ENCODE results near the gene PRKCZ. TPM values are rescaled to one million over a fixed set of nuclear protein-coding genes. Genes with fewer than 3 reads are reported as not detected.
A peak's percentile ranks its signal among the peaks of the same experiment; 100 is the strongest.

Gene PRKCZ
- total RNA-seq, 1 donor from 2014 or later: 120 TPM

DNA sequence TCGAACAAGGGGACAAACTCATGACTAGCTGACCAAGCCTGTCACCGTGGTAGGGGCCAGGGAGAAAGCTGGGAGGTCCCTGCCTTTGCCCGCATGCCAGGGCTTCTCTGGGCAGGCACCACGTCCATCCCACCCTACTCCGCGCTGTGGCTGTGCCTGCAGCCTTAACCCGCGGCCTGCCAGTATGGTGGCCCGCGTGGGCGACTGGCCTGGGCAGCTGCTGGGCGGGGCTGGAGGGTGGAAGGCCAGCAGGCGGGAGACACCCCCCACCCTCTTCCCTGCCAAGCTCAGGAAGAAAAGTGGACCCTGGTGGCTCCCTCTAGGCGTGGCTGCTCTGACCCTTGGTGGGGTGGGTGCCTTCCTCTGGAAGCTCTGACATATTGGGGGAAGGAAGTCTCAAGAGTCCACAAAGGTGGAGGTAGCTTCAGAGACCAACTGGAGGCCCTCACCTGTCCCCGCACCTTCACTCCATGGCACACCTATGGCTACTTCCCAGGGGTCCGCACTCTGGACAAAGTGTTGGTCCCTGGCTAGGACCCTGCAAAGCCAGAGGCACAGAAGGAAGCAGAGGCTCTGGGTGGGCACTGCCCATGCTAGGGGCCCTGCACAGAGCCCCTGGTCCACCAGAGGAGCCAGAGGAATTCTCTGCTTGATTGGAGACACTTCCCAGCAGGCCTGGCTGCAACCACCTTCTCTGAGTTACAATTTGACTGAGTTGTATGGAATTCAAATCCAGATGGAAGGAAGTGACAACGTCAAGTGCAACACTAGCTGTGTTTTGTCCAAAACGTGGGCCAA lies 174.6 kb downstream of the PRKCZ start:
- TF ChIP-seq, protein P1, sequence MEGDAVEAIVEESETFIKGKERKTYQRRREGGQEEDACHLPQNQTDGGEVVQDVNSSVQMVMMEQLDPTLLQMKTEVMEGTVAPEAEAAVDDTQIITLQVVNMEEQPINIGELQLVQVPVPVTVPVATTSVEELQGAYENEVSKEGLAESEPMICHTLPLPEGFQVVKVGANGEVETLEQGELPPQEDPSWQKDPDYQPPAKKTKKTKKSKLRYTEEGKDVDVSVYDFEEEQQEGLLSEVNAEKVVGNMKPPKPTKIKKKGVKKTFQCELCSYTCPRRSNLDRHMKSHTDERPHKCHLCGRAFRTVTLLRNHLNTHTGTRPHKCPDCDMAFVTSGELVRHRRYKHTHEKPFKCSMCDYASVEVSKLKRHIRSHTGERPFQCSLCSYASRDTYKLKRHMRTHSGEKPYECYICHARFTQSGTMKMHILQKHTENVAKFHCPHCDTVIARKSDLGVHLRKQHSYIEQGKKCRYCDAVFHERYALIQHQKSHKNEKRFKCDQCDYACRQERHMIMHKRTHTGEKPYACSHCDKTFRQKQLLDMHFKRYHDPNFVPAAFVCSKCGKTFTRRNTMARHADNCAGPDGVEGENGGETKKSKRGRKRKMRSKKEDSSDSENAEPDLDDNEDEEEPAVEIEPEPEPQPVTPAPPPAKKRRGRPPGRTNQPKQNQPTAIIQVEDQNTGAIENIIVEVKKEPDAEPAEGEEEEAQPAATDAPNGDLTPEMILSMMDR (IDR thresholded peaks at IDR 0.05; ENCODE audit: partially characterized antibody, unreplicated experiment): no peak
- H3K27ac Mint-ChIP-seq (ENCODE audit: unreplicated experiment): no peak overlapping the region
- no peak overlapping the region for H3K4me3 Mint-ChIP-seq (ENCODE audit: unreplicated experiment)
- no peak for DNase-seq
- H3K4me1 Mint-ChIP-seq (ENCODE audit: low read depth, unreplicated experiment): peaks cover 4% of the 10 kb centered on the region
- H3K27me3 Mint-ChIP-seq (ENCODE audit: unreplicated experiment): peaks cover 8% of the 10 kb centered on the region
- H3K36me3 Mint-ChIP-seq (ENCODE audit: unreplicated experiment): no peaks in the 10 kb centered on the region
- peaks cover 13% of the 10 kb centered on the region for H3K9me3 Mint-ChIP-seq (ENCODE audit: unreplicated experiment)

DNA sequence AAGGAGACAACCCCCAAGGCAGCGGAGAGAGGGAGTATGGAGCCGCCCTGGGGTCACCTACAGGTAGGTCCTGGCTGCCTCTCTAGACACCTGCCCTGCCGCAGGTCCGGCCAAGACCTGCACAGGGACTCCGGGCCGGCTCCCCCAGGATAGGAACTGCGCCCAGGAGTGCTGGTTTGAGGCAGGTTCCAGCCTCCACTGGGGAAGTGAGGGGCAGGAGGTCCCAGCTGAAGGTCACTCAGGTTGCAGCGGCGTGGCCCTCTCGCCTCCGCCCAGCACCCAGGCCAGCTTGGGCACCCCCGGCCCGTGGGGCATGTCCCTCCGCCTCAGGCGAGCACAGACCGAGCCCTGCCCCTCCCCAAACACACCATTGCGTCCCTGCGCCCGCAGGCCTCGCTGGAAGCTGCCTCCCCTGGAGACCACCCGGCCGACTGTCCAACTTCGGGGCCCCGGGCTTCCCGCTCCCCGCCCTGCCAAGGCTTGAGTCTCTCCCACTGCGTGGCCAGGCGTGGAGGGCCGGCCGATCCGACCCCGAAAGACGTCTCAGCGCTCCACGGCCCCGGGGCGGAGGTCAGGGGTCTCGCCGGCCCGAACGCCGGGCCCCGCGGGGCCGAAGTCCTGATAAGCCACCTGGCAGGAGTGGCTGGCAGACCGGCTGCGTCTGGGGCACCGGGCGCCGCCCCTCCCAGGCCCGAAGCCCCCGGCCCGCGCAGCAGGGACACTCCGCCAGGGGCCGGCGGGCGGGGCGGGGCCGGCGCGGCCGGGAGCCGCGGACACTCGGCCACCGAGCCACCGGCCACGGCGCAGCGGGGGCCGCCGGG lies 176.5 kb downstream of the PRKCZ start:
- no peak for DNase-seq

DNA sequence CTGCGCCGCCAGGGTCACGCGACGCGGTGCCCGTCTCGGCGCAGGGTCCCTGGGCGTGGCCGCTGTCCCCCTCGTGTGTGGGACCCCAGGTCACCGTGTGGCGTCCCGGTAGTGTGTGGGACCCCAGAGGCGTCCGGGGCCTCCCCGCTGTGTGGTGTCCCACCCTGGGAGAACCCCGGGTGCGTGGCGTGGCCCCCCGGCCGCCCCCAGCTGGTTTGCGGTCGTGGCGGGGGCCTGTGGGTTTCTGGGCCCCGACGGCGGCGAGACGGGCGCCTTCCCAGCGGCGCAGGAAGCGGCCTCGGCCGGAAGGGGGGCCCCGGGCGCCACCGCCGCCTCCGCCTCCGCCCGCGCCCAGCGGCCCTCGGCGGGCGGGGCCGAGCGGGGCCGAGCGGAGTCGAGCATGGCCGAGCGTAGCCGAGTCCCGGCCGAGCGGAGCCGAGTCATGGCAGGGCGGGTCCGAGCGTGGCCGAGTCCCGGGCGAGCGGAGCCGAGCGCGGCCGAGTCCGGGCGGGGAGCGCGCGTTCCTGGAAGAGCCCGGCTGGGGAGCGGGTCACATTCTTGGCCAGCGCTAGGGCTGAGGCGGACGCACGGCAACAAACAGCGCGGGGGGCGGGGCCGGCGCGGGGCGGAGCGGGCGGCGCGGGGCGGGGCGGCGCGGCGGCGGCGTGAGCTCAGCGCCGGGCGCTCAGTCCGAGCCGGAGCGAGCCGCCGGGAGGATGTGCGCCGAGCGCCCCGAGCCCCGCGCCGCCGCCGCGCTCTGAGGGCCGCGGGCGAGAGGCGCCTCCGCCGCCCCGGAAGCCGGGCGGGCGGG lies 177.3 kb downstream of the PRKCZ start:
- H3K36me3 Mint-ChIP-seq (ENCODE audit: unreplicated experiment): no peaks in the 10 kb centered on the region
- H3K27ac Mint-ChIP-seq (ENCODE audit: unreplicated experiment): no peak overlapping the region
- H3K9me3 Mint-ChIP-seq (ENCODE audit: unreplicated experiment): peaks cover 29% of the 10 kb centered on the region
- H3K27me3 Mint-ChIP-seq (ENCODE audit: unreplicated experiment): peaks cover 25% of the 10 kb centered on the region
- no peak overlapping the region for H3K4me3 Mint-ChIP-seq (ENCODE audit: unreplicated experiment)
- H3K4me1 Mint-ChIP-seq (ENCODE audit: low read depth, unreplicated experiment): peaks cover 8% of the 10 kb centered on the region
- TF ChIP-seq, protein P1 (IDR thresholded peaks at IDR 0.05; ENCODE audit: partially characterized antibody, unreplicated experiment): no peak
- peak; percentile 96 for DNase-seq

More for the DNA sequence above, 176.5 kb downstream of the PRKCZ start:
- Mint-ChIP-seq H3K4me1 (ENCODE audit: low read depth, unreplicated experiment) (peaks cover 3% of the 10 kb centered on the region), H3K27me3 (ENCODE audit: unreplicated experiment) (peaks cover 19% of the 10 kb centered on the region), H3K36me3 (ENCODE audit: unreplicated experiment) (no peaks in the 10 kb centered on the region), H3K4me3 (ENCODE audit: unreplicated experiment) (peak overlapping the region; percentile 82), H3K9me3 (ENCODE audit: unreplicated experiment) (peaks cover 22% of the 10 kb centered on the region), H3K27ac (ENCODE audit: unreplicated experiment) (peak overlapping the region; percentile 86)
- TF ChIP-seq, protein P1 (IDR thresholded peaks at IDR 0.05; ENCODE audit: partially characterized antibody, unreplicated experiment): no peak

DNA sequence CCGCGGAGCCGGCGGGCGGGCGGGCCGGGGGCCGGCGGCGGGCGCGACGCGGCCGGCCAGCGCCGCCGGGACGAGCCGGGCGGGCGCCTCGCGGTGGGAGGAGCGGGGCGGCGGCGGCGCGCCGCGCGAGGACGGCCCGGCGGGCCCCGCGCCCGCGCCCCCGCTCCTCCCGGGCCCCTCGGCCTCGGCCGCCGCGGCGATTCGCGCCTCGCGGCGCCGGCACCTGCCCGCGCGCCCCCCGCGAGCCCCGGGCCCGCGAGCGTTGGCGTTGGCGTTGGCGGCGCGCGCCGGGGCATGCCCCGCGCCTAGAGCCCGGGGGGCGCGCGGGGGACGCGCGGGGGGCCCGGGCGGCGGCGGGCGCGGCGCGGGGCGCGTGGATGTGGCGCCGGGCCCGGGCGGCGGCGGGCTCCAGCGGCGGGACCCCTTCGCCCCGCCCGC lies 178.0 kb downstream of the PRKCZ start, which contains the start of gene SKI:
Gene SKI, plus strand, starts transcription at position 163 of the 438 bp plus-strand sequence. CDS start 448 bp downstream, outside the sequence.
- H3K4me3 Mint-ChIP-seq (ENCODE audit: unreplicated experiment): peak within 1 kb of the TSS; percentile 99

More for the DNA sequence above, 178.0 kb downstream of the PRKCZ start, which contains the start of gene SKI:
- Mint-ChIP-seq H3K27me3 (ENCODE audit: unreplicated experiment) (peaks cover 28% of the 10 kb centered on the region), H3K9me3 (ENCODE audit: unreplicated experiment) (peaks cover 33% of the 10 kb centered on the region), H3K27ac (ENCODE audit: unreplicated experiment) (peak within 1 kb of the TSS; percentile 91), H3K36me3 (ENCODE audit: unreplicated experiment) (no peaks in the 10 kb centered on the region), H3K4me1 (ENCODE audit: low read depth, unreplicated experiment) (peaks cover 10% of the 10 kb centered on the region)
- no peak for DNase-seq
- TF ChIP-seq, protein P1 (IDR thresholded peaks at IDR 0.05; ENCODE audit: partially characterized antibody, unreplicated experiment): no peak

All from glutamatergic neuron (in vitro differentiated cells).